VCaP (cell line): ENCODE data around the gene SMAD6.

Experiments used
- H3K27ac ChIP-seq: fragments of 450-650 bp; 2 replicates; pipeline ENCODE4 v1.5.1; 2017
- TF ChIP-seq, protein P1 (sequence below): fragments of 450-650 bp; conservative IDR thresholded peaks from 2 replicates; pipeline ENCODE4 v1.5.1; 2017; ENCODE audit warnings: mild to moderate bottlenecking, moderate library complexity

Gene SMAD6

DNA sequence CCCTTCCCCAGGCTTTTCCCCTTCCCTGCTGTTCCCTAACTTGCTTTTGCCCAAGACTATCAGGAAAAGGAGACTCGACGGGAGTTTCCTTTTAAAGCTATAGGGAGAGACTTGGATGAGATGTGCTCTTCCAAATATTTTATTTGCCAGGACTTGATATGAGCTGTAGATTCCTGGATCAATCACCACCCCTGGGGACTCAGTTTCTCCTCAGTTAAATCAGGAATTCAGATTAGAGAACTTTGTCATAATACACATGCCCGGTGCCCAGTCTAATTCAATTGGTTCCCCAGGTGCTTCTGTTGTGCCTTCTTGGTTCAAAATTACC, 46.6 kb downstream of the SMAD6 start:
- peak overlapping the region; percentile 76 for H3K27ac ChIP-seq
- TF ChIP-seq, protein P1, sequence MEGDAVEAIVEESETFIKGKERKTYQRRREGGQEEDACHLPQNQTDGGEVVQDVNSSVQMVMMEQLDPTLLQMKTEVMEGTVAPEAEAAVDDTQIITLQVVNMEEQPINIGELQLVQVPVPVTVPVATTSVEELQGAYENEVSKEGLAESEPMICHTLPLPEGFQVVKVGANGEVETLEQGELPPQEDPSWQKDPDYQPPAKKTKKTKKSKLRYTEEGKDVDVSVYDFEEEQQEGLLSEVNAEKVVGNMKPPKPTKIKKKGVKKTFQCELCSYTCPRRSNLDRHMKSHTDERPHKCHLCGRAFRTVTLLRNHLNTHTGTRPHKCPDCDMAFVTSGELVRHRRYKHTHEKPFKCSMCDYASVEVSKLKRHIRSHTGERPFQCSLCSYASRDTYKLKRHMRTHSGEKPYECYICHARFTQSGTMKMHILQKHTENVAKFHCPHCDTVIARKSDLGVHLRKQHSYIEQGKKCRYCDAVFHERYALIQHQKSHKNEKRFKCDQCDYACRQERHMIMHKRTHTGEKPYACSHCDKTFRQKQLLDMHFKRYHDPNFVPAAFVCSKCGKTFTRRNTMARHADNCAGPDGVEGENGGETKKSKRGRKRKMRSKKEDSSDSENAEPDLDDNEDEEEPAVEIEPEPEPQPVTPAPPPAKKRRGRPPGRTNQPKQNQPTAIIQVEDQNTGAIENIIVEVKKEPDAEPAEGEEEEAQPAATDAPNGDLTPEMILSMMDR, result no peak

DNA sequence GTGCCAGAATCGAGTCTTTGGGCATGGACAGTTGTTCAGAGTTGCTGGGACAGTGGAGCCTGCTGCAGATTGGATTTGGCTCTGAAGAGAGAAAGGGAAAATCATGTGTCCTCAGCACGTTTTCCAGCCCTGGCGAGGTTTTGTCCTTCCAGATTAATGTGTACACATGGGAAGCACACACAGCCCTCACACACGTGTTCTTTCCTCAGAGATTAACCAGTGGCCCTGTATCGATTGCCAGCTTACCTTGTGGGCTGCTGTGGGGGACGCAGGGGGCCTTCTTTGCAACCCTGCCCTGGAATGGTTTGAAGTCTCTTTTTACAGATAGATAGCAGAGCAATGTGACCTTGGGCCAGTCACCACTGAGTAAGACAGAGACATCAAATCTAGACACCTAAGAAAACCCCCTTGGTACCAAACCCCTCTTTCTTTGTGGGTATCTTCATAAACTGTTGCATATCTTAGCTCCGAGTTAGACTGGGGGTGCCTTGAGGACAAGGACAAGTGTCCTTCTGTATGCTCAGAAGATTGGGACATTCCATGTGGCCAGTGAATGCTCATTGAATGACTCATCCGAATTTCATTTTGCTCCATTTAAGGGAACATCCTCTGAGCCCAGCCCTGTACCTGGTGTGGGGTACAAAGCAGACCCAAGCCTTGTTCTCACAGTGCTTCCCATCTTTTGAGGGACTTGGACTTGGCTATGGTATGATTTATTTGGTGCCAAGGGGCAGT, 48.0 kb downstream of the SMAD6 start:
- H3K27ac ChIP-seq, result peak overlapping the region; percentile 76; the same call in 1 of the 2 replicates

DNA sequence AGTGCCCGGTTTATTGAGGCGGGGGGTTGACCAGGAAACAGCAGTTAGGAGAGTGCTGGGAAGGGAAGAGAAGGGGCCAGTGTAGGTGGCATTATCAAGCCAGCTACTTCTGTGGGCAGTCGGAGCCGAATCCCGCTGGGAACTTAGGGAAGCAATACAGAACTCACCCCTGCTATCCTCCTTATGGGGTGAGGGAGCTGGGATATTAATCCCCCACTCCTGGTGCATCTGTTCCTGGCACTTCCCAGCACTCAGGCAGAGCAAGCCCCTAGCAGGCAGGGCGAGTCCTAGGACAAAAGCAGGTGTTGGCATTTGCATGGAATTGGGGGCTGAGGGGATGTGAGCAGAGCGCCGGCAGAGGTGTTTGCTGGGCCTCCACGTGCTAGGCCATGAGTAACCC, 48.6 kb downstream of the SMAD6 start:
- TF ChIP-seq, protein P1, result no peak
- H3K27ac ChIP-seq, result peak overlapping the region; percentile 76

More for the DNA sequence above, 48.0 kb downstream of the SMAD6 start:
- TF ChIP-seq, protein P1, result no peak

DNA sequence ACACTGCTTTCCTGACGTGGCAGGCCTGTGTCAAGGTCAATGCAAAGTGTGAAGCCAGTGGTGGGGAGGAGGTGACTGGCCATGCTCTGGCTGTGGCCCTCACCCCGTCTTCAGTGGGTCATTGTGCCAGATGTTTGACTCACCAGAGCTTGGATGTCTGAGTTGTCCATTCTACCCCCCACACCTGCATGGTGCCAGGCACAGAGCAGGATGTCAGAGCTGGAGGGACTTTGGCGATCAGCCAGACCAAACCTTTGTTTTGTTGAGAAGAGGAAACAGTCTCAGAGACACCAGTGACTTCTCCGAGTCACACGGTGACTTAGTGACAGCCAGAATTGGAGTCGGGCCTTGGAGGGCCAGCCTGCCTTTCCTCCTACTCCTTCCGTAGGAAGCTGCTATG, 49.5 kb downstream of the SMAD6 start:
- H3K27ac ChIP-seq, result peak overlapping the region; percentile 76
- TF ChIP-seq, protein P1, result no peak

DNA sequence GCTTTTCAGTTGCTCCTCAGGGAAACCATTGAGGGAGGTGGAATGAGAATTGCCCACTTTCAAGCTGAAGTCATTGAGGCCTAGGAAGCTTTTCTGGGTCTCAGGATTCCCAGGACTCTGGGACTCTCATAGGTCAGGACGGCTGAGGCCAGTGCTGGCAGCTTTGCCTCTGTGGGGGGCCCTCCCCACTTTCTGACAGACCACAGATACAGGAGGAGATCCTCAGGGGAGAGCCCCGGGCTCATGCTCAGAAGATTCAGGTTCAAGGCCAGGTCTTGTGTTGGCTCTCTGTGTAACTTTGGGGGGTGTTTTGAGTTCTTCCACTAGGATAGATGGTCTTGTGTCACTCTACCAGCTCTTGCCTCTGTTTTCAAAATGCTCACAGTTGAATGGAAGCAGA, 50.0 kb downstream of the SMAD6 start:
- H3K27ac ChIP-seq, result peak overlapping the region; percentile 76

DNA sequence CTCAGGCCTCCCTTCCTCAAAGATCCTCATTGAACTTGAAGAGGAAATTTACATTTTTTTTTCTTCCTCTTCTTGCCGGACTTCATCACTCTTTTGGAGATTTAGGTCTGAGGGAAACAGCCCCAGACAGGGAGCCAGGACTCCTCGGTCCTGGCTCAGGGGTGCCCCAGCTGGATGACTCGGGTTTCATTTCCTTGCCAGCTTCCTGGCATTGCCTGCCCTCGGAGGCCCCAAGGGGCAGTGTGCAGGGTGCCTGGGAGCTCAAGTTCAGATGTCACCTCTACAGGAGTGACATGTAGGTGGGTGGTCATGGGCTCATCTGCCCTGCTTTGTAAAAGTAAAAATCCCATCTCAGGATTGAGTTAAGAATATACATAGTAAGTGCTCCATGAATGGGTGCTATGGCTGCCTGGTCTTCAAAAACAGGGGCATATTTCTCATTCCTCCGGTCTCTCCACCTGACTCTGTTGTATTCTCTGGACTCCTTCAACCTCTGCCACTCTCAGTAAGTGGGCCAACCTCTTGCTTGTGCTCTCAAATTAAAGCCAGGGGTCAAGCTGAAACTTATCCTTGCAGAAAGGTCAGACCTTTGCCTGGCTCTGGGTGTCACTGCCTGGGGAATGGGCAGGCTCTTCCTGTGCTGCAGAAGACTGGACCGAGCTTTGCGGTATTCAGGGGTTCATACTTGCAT, 51.8 kb downstream of the SMAD6 start:
- no peak overlapping the region for H3K27ac ChIP-seq
- TF ChIP-seq, protein P1, result no peak

More for the DNA sequence above, 50.0 kb downstream of the SMAD6 start:
- TF ChIP-seq, protein P1, result no peak

DNA sequence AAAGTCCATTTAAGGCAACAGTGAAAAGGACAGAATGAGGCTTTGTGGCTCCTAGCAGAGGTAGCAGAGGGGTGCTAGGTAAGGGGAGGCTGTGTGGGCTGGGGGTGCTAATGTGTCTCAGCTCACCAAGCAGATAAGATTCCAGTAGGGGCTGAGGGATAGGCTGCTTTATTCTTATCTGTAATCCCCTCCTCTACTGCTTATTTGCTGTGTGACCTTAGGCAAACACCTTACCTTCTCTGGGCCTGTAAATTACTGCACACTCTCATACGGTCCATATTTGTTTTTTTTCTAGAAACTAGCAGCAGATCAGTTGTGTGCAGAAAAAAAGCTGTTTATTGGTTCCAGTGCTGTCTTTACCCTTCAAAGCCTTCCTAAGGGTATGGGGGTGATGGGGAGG, 52.8 kb downstream of the SMAD6 start:
- TF ChIP-seq, protein P1, result no peak
- no peak overlapping the region for H3K27ac ChIP-seq
